Fibroblast of peridontal ligament (primary cell): Measurements from ENCODE around the gene ACTN1.

Source experiments
- DNase-seq: peaks from one replicate; pipeline ENCODE4 v3.0.0-alpha.2; 2010; ENCODE audit errors: extremely low read depth

The ACTN1 gene

DNA sequence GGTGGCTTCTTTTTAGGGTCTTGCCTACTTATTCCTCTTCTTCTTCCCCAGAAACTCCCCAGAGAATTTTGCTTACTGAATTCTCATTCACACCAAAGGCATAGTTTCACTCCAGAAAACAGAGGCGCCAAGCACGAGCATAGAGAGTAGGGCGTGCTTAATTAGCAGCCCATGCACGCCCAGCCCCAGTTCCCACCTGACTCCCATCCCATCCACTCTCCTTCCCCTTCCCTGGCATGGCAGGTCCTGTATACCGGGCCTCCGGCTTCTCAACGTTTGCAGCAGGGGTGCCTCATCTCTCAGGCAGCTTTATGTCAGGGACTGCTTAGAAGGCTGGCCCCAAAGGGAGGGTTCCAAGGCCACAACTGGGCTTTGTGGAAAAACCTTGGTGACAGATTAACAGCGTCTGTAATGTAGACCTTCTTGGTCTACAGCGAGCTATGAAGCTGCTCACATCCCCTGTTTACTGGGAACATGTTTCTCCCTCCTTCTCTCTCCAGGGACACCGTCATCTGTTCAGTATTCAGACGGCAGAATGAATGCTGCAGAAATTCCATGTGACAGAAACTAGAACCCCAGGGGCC lies 62.7 kb downstream of the ACTN1 start:
- no peak for DNase-seq

DNA sequence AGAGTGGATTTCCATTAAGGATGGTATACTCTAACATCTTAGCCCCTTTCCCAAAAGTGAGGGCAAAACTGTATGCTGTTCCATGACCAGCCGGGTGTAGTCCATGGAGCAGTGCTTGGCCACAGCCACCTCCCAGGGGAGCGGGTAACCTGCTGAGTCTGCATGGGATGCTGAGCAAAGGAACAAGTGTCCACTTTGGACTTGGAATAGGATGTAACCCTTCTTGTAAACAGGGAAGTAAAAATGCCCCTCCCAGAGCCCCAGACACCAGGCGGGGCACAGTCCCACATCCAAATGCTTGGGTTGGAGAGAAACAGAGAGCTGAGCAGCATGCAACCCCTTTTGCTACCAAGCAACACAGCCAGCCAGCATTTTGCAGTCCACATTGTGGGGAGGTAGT lies 65.6 kb downstream of the ACTN1 start:
- no peak for DNase-seq

DNA sequence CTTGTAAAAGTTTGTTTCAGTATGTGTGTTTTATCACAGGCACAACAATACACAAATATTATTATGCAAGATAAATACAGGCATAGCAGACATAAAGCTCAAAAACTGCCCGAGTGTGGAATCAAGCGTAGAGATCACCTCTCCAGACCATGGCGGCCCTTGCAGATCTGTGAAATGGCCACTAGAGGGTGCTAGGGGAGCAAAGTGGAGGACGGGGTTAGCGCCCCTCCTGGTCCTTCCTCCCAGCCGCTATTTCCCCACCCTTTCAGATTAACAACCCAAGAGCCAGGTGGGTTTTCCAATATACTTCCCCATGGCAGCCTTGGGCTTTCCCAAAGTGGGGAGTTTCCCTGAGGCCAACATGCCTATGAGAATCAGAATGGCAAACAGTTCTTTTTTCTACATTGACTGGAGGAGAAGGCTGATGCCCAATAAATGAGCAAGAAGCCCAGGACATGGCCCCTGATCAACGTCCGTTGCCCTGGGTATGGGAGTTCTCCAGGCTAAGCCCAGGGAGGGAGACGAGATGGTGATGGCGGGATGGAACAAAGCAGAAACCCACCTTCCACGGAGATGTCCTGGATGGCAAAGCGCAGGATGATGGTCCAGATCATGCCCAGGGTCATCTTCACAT lies 67.4 kb downstream of the ACTN1 start:
- peak; percentile 82 for DNase-seq

DNA sequence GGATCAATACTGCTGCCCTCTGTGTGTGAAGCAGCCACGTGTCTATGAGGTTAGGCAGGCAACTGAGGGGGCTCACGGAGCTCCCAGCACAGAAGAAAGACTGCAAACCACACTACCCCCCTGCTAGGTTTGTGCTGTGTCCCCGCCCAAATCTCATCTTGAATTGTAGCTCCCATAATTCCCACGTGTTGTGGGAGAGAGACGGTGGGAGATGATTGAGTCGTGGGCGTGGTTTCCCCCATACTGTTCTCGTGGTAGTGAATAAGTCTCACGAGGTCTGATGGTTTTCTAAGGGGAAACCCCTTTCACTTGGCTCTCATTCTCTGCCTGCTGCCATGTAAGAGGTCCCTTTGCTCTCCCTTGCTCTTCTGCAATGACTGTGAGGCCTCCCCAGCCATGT lies 68.6 kb downstream of the ACTN1 start:
- DNase-seq, result no peak

DNA sequence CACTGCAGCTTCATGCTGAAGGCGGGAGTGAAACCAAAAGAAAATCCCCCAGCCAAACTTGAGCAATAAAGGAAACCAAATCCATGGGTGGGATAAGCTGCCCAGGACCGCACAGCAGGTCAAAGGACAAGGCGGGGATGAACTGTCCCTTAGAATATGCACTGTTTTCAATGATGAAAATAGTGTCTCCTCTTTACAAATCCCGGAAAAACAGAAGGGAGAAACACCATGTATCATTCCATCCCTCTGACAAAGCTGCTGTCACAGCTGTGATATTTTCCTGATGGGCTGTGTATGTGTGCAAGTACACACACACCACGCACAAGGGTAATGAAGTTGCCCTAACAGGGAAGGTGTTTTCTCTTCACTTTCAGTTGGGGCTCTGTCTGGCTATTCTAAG lies 70.3 kb downstream of the ACTN1 start:
- no peak for DNase-seq

DNA sequence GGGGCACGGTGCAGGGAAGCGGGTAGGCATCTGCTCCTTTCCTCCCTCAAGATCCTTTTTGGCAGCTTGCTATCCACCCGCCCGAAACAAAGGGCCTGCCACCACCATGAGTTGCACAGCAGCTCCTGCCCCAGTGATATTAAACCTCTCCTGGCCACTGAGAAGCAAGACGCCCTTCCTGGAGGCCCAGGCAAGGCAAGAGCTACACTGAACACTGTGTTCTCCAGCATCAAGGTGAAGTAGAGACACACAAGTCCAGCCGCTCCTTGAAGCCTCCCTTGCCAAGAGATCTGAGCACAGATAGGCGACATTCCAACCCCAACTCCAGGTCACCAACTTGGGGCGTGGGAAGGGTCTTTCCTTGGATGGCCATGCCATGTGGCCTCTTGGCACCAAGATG lies 70.9 kb downstream of the ACTN1 start:
- DNase-seq, result no peak

DNA sequence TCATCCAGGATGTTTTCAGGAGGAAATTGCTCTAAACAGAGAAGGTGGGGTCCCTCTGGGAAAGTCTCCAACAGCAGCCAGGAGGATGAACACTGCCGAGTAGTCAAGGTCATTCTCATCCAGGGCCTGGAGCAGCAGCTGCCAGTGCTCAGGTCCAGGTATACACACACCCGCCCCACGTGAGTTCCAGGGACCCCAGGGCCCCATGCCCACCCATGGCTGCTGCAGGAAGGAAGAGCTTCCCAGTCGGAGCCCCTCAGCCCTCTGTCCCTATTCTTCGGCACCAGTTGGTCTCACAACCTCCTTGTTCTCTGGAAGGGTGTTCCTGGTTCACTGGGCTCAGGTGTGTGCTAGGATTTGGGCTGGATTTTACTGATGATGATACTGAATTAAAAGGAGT lies 72.7 kb downstream of the ACTN1 start:
- no peak for DNase-seq

DNA sequence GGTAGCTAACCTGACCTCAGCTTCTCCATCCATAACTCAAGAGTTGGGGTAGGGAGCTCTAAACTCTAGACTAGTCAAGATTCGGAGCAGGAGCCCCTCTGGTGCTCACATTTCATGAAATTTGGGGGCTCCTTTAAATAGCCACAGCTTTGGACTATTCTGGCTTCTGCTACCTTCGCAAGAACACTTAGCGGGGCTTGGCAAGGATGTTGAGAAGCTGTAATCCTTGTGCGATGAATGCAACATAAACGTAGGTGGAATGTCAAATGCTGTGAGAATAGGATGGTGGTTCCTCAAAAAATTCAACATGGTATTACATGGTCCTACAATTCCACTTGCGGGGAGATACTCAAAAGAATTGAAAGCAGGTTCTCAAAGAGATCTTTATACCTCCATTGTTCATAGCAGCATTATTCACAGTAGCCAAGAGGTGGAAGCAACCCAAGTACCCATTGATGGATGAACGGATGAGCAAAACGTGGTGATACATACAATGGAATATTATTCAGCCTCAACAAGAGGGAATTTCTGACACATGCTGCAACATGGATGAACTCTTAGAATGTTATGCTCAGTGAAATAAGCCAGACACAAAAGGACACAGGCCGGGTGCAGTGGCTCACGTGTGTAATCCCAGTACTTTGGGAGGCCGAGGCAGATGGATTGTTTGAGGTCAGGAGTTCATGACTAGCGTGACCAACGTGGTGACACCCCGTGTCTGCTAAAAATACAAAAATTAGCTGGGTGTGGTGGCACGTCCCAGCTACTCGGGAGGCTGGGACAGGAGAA lies 73.8 kb downstream of the ACTN1 start:
- no peak for DNase-seq

DNA sequence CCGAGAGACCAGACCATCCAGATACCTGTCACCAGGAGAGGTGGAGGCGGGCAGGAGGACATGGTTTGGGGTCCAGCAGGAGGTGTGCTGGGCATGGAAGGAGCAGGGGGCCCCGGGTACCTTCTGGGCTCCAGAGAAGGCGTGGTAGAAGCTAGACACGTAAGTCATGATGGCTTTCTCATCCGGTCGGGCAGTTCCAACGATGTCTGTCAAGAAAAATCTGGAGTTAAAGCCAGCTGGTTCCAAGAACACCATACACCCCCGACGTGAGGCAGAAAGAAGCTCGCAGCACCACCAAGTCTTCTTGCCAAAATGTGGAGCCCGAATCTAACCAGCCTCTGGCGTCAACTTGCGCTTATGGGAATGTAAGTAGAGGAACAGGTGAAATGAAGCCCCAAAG lies 76.7 kb downstream of the ACTN1 start:
- no peak for DNase-seq

DNA sequence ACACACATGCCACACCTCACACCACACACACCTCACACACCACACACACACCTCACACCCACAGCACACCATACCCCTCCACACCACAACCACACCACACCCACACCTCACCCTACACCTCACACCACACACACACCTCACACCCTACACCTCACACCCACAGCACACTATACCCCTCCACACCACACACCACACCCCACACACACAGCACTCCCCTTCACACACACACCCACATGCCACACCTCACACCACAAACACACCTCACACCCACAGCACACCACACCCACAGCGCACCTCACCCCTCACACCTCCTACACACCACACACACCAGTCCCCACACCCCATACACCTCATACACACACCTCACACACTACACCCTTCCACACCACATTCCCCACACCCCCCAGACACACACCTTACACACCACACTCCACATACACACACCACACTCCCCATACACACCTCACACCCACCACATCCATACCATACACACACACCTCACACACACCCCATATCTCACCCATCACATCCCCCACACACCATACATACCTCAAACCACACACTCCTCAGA lies 80.0 kb downstream of the ACTN1 start:
- no peak for DNase-seq

DNA sequence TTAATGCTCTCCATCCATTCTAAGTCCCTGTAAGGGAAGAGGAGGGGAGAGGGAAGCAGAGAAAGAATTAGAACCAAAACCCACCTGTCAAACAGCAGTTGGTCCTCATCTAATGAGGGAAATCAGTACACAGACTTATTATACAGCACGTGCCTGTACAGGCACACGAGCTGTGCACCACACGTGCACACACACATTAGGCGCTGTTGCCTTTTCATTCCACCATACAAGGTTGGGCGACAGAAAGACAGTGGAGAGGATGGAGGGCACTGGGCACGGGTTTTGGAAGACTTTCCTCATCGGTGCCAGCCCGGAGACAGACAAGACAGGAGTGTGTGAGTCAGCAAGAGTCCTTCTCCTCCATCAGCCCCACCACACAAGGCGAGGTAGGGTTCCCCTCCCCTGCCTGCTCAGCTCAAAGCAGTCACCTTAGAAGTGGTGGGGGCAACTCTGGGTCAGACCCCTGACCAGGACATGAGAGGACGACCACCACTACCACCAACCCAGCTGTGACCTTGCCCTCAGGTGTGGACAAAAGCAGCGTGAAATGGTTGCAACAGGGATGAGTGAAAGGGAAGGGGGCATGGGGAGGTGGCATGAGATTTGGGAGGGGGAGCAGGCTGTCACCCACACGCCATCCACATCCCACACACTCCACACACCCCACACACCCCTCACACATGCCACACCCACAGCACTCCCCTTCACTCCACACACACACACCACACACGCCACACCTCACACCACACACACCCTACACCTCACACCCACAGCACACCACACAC lies 80.7 kb downstream of the ACTN1 start:
- no peak for DNase-seq

DNA sequence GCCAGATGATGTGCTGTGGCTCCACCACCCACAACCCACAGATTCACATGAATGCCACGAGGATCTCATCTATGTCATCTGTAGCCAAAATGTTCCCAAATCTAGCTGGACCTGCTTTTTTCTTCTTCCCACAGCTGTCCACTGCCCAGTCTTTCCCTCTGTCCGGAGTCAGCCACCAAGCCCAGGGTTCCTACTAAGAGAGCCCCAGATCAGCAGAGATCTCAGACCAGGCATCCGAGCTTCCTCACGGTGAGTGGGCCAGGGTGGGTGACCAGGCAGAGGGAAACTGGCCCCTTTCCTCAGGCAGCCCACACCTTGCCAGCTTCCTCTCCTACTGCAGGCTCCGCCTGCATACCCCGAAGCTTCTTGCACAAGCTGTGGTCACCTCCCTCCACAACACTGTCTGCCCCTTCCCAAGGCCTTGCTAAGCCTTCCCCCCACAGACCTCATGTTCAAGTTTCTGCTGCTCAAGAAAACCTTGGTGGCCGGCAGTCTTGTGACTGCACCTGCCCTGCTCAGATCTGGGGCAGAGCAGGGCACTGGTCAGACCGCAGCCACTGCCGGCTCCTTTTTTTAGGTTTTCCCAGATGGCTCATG lies 81.4 kb downstream of the ACTN1 start:
- no peak for DNase-seq

DNA sequence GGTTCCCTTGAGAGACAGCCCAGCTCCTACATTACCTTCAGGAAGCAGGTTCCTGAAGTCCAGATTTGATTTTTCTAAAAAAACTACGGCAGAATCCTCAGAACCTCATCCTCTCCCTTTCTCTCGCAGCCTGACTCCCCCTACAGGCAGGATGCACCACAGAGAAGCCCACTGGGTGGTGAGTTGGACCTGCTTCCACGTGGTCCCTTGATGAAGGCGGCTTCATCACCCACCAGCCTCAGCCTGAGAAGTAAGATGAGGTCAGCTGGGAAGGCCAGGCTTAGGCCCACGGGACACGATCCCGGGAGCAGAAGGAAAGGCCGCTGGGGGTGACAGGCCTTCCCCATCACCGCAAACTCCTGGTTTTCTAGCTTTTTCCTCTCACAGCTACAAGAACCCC lies 83.0 kb downstream of the ACTN1 start:
- DNase-seq, result no peak

DNA sequence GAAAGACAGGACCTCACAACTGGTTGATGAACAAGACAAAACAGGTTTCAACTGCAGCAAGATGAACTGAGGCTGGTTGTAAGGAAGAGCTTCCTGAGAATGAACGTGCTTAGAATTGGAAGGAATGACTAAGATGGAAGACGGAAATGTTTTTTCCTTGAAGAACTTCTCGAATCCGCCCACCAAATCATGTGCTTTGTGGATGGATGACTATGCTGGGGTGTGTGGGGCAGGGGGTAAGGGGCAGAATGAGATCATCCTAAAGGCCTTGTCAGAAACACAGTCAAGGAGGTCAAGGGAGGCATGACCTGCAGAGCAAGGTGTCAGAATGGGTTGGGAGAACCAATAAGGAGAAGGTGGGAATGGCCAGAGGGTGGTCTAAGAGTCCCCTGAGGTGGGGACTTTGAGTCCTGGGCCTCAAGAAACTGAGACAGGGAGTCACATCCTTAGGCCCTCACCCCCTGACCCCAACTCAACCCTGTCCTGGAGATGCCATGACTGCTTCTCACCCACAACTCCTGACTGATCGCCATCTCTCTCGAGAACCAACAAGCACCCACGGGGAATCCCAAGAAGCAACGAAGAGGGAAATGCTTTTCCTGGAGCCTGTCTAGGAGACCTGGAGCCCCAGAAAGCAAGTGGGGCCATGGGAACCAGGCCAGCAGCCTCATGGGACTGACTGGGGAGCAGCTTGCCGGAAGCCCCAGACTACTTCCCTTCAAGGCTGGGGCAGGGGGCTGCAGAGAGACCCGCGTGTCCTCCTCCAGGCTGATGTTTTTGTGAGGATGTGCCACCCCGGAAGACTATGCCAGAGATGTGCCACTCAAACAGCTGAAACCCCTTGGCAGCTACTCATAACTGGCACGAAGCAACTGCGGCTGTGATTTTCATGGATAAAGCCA lies 84.0 kb downstream of the ACTN1 start:
- peak; percentile 34 for DNase-seq

DNA sequence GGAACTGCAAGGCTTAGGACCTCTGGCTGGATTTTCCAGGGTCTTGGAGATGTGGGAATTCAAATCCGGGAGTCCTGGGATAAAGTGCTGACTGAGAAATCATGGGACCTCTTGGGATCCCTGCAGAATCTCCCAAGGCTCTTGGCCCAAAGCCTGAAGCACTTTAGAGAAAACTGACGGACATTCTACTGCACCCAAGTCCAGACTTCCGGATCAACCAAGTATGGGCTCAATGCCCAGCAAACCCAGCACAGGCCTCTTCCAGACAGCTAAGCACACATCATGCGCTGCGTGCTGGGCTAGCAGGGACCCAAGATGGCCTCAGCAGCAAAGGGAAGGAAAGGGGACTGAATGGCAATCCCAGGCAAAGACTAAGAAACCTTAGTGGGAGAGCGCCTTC lies 85.0 kb downstream of the ACTN1 start:
- peak; percentile 61 for DNase-seq

DNA sequence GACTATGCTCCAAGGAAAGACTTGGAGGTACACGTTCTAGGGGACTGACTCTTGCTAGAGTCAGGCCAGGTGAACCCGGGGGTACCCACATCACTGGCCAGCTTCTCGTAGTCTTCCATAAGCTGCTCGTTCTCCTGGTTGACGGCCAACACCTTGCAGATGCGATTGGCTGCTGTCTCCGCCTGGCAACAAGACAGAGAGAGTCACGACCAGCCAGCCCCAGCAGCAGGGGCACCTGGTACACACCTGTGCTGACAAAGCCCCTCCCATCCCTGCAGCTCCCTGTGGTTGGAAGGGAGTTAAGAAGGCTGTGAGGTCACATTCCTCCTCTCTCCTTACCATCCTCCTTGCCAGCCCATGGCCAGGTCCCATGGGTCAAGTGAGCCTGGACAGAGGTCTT lies 85.5 kb downstream of the ACTN1 start:
- no peak for DNase-seq

DNA sequence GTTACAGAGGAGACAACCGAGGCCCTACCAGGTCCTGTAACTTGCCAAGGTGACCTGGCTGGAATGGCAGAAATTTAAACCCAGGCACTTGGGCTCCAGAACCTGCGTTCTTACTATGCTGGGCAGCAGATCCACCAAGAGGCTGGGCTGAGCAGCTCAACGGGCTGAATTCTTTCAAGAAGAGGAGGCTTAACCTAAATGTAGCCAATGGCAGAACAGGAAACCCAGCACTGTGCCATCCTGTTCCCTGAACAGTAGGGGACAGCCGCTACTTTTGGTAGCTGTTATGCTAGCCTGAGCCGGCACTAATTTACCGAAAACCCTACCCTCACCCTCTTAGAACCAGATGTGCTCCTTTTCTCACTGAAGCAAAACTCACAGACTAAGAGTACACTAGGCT lies 86.1 kb downstream of the ACTN1 start:
- no peak for DNase-seq

DNA sequence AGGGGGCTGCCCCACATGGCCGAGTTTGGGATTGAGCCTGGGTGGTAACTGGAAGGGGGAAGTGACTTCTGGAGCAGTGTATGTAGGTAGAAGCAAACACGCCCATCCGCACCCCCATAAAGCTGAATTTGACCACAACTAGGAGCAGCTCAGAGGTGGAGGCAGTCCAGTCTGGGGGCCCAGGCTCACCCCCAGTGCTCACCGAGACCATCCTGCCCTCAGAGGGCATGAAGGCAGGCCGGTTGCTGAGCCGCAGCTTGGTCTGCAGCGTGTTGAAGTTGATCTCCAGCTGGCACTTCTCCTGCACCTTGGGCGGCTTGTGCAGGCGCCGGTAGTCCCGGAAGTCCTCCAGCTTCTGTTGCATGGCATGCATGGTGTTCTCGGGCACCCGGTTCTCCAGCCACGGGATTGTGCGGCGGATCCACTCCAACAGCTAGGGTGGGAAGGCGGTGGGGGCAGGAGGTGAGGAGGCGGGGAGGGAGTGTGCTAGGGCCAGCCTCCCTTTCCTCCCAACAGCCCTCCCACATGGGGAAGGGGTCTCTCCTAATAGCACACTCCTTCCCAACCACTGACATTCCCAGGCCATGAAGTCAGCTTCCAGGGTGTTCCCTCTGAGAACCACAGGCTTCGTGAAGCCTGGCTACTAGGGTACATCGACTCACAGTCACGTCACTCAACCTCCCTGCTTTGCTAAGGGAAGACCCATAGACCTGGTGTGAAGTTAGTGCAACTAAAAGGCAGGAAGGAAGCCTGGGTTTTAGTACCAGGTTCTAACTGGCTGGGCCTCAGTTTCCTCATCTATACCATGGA lies 87.0 kb downstream of the ACTN1 start:
- peak; percentile 43 for DNase-seq

DNA sequence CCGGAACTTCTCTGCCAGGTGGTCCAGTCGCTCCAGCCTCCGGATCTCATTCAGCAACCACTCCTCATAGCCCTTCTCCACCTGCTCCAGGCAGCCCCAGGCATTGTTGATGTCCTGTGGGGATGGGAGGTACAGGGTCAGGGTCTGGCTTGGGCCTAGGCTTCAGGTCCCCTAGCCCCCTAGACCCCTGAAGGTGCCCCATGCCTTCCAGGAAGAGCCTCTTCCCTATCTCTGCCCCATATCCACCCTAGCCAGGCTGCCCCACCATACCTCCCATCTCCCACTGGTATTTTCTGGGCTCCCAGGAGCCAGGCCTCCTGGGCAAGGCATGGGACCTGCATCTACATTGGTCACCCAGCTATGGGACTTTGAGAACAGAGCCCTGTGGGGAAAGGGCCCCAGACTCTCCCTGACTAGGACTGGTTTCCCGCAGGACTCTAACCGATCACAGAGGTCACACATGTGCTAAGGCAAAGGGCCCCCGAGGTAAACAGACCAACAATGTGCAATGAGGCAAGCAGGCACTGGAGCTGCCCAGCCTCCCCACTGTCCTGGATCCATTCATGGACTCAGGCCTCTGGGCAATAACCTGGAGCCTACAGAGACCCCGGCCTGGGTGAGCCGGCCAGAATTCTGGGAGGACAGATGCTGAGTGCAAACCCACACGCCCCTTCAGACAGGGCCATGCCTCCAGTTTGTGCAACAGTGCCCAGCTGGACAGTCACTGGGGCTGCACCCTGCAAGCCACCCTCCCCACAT lies 88.8 kb downstream of the ACTN1 start:
- no peak for DNase-seq
